H9 (cell line): ENCODE results near the gene LSP1. TPM values are rescaled to one million over a fixed set of nuclear protein-coding genes. Genes with fewer than 3 reads are reported as not detected.

ENCODE experiments used
- DNase-seq: peaks from one replicate; pipeline ENCODE4 v3.0.0-alpha.2; 2017
- H2AFZ ChIP-seq: one replicate; pipeline ENCODE4 v1.6.1; 2013; ENCODE audit warnings: mild to moderate bottlenecking, low read length, control low read depth, moderate library complexity
- H2AK5ac ChIP-seq: 2 replicates; pipeline ENCODE4 v1.6.1; 2013; ENCODE audit warnings: low read length, control low read depth, mixed read lengths; ENCODE audit not compliant: insufficient read length
- H2BK120ac ChIP-seq: one replicate; pipeline ENCODE4 v1.6.1; 2013; ENCODE audit warnings: low read depth, mild to moderate bottlenecking, low read length, control low read depth, inconsistent platforms; ENCODE audit not compliant: poor library complexity, severe bottlenecking
- H2BK12ac ChIP-seq: 2 replicates; pipeline ENCODE4 v1.6.1; 2013; ENCODE audit warnings: low read length, control low read depth, mixed read lengths, low read depth; ENCODE audit not compliant: insufficient read length
- H2BK15ac ChIP-seq: 2 replicates; pipeline ENCODE4 v1.6.1; 2013; ENCODE audit warnings: low read depth, low read length, control low read depth
- H2BK20ac ChIP-seq: one replicate; pipeline ENCODE4 v1.6.1; 2013; ENCODE audit warnings: low read depth, mild to moderate bottlenecking, low read length, control low read depth, inconsistent platforms; ENCODE audit not compliant: poor library complexity, severe bottlenecking
- H2BK5ac ChIP-seq: 2 replicates; pipeline ENCODE4 v1.6.1; 2013; ENCODE audit warnings: low read length, control low read depth, mixed read lengths; ENCODE audit not compliant: insufficient read length
- H3K14ac ChIP-seq: 2 replicates; pipeline ENCODE4 v1.6.1; 2013; ENCODE audit warnings: low read length, control low read depth; ENCODE audit not compliant: insufficient read depth
- H3K18ac ChIP-seq: 2 replicates; pipeline ENCODE4 v1.6.1; 2013; ENCODE audit warnings: low read depth, mild to moderate bottlenecking, mixed read lengths, low read length, control low read depth; ENCODE audit not compliant: insufficient read length
- H3K23ac ChIP-seq: 2 replicates; pipeline ENCODE4 v1.6.1; 2013; ENCODE audit warnings: low read length, control low read depth, mixed read lengths, low read depth; ENCODE audit not compliant: insufficient read length
- H3K23me2 ChIP-seq: 2 replicates; pipeline ENCODE4 v1.6.1; 2013; ENCODE audit warnings: low read depth, mild to moderate bottlenecking, mixed read lengths, low read length, control low read depth; ENCODE audit not compliant: insufficient read length, poor library complexity, severe bottlenecking
- H3K27ac ChIP-seq: 2 replicates; pipeline ENCODE4 v1.5.1; 2013; ENCODE audit warnings: low read length, control low read depth, mixed read lengths, low read depth; ENCODE audit not compliant: insufficient read length
- H3K27me3 ChIP-seq: 2 replicates; pipeline ENCODE4 v1.6.1; 2013; ENCODE audit warnings: low read length, control low read depth, inconsistent platforms; ENCODE audit not compliant: insufficient read depth
- H3K4ac ChIP-seq: 2 replicates; pipeline ENCODE4 v1.6.1; 2013; ENCODE audit warnings: low read depth, mild to moderate bottlenecking, control low read depth, inconsistent platforms, low read length, moderate library complexity
- H3K4me1 ChIP-seq: 2 replicates; pipeline ENCODE4 v1.6.1; 2013; ENCODE audit warnings: low read length, control low read depth, inconsistent platforms; ENCODE audit not compliant: insufficient read depth
- H3K4me2 ChIP-seq: 2 replicates; pipeline ENCODE4 v1.6.1; 2013; ENCODE audit warnings: low read length, control low read depth, mixed read lengths; ENCODE audit not compliant: insufficient read length, insufficient read depth
- H3K56ac ChIP-seq: 2 replicates; pipeline ENCODE4 v1.6.1; 2013; ENCODE audit warnings: low read depth, mild to moderate bottlenecking, mixed read lengths, low read length, control low read depth; ENCODE audit not compliant: insufficient read length
- H3K79me1 ChIP-seq: 2 replicates; pipeline ENCODE4 v1.6.1; 2013; ENCODE audit warnings: low read depth, mild to moderate bottlenecking, moderate library complexity, low read length, control low read depth, inconsistent platforms; ENCODE audit not compliant: insufficient read depth, poor library complexity, severe bottlenecking
- H3K79me2 ChIP-seq: 2 replicates; pipeline ENCODE4 v1.6.1; 2013; ENCODE audit warnings: low read length, control low read depth, inconsistent platforms; ENCODE audit not compliant: insufficient read depth
- H3K9ac ChIP-seq: 2 replicates; pipeline ENCODE4 v1.6.1; 2013; ENCODE audit warnings: low read length, control low read depth, mixed read lengths; ENCODE audit not compliant: insufficient read length; ENCODE audit errors: extremely low read depth
- H3K9me3 ChIP-seq: one replicate; pipeline ENCODE4 v1.6.1; 2013; ENCODE audit warnings: low read depth, low read length, inconsistent platforms; ENCODE audit not compliant: control insufficient read depth
- H3T11ph ChIP-seq: one replicate; pipeline ENCODE4 v1.6.1; 2013; ENCODE audit warnings: mild to moderate bottlenecking, low read length, control low read depth, inconsistent platforms
- H4K20me1 ChIP-seq: one replicate; pipeline ENCODE4 v1.6.1; 2013; ENCODE audit not compliant: control insufficient read depth, insufficient read length, insufficient read depth
- H4K5ac ChIP-seq: 2 replicates; pipeline ENCODE4 v1.6.1; 2013; ENCODE audit warnings: low read depth, mild to moderate bottlenecking, mixed read lengths, low read length, control low read depth; ENCODE audit not compliant: insufficient read length
- H4K8ac ChIP-seq: replicated peaks from 2 replicates; pipeline ENCODE4 v1.6.1; 2013; ENCODE audit warnings: low read length, control low read depth, mixed read lengths, low read depth; ENCODE audit not compliant: insufficient read length
- H4K91ac ChIP-seq: 2 replicates; pipeline ENCODE4 v1.6.1; 2013; ENCODE audit warnings: low read depth, mild to moderate bottlenecking, moderate library complexity, mixed read lengths, low read length, control low read depth; ENCODE audit not compliant: insufficient read length
- H3K27ac Mint-ChIP-seq, 3 experiments: 2 replicates in 2 of 3; 3 replicates in 1 of 3; pipeline ENCODE4 v1.8.0; 2020 to 2021; ENCODE audit warnings: mixed read lengths in 3 of 3, mild to moderate bottlenecking in 1 of 3, moderate library complexity in 1 of 3
- H3K27me3 Mint-ChIP-seq: 2 replicates; pipeline ENCODE4 v1.8.0; 2021; ENCODE audit warnings: low read depth, mild to moderate bottlenecking, moderate library complexity, mixed read lengths
- H3K36me3 Mint-ChIP-seq, 3 experiments: 2 replicates in 2 of 3; 3 replicates in 1 of 3; pipeline ENCODE4 v1.8.0; 2020 to 2021; ENCODE audit warnings: low read depth in 3 of 3, mixed read lengths in 3 of 3; ENCODE audit not compliant: insufficient read depth in 1 of 3
- H3K4me1 Mint-ChIP-seq, 2 experiments: 2 replicates each; pipeline ENCODE4 v1.8.0; 2020; ENCODE audit warnings: mixed read lengths in 2 of 2
- H3K4me3 Mint-ChIP-seq, 2 experiments: 2 replicates in 1 of 2; 3 replicates in 1 of 2; pipeline ENCODE4 v1.8.0; 2020 to 2021; ENCODE audit warnings: mild to moderate bottlenecking in 2 of 2, mixed read lengths in 2 of 2, moderate library complexity in 1 of 2
- H3K9me3 Mint-ChIP-seq, 2 experiments: 2 replicates in 1 of 2; 3 replicates in 1 of 2; pipeline ENCODE4 v1.8.0; 2020; ENCODE audit warnings: mild to moderate bottlenecking in 2 of 2, mixed read lengths in 2 of 2, moderate library complexity in 1 of 2
- CTCF ChIP-seq: fragments of 200-600 bp; sonication (generic); conservative IDR thresholded peaks from 3 replicates; pipeline ENCODE4 v1.8.0; 2021; ENCODE audit warnings: antibody characterized with exemption, mild to moderate bottlenecking
- WGBS: extraction: QIAGEN DNeasy Blood & Tissue Kit; methylation state at CpG from one replicate; pipeline ENCODE4 v1.1.7; 2013; ENCODE audit warnings: missing lambda C conversion rate, low lambda C conversion rate, mixed read lengths; ENCODE audit not compliant: insufficient read length; ENCODE audit errors: extremely low coverage; 5-methylcytosine and 5-hydroxymethylcytosine counted together
- total RNA-seq: library from RNA; stranded (reverse); gene quantifications from 2 replicates; pipeline ENCODE4 v1.2.1, GENCODE V29; 2021

Gene LSP1
- total RNA-seq, 1 experiment from 2014 or later = not detected

- H3K23me2 ChIP-seq = no peaks in the 10 kb centered on the region
- H3K23ac ChIP-seq = no peak overlapping the region
- H3K4me1 Mint-ChIP-seq = peaks cover 2 to 7% of the 10 kb centered on the region in 2 experiments; a peak in 3 of 4 replicates
- H3K27ac Mint-ChIP-seq = peak overlapping the region in 1 of 3 experiments; percentile 89; a peak in 1 of 7 replicates
- no peak overlapping the region for H2BK20ac ChIP-seq
- H3K27me3 ChIP-seq = no peaks in the 10 kb centered on the region
- no peak overlapping the region for H4K8ac ChIP-seq
- no peak overlapping the region for H4K91ac ChIP-seq
- no peak overlapping the region for H2AK5ac ChIP-seq
- H3K4me3 Mint-ChIP-seq = no peak overlapping the region
- H3T11ph ChIP-seq = no peak overlapping the region
- no peaks in the 10 kb centered on the region for H3K4me1 ChIP-seq
- no peaks in the 10 kb centered on the region for H4K20me1 ChIP-seq
- H2BK12ac ChIP-seq = no peak overlapping the region
- H2BK5ac ChIP-seq = no peak overlapping the region
- no peaks in the 10 kb centered on the region for H3K9me3 Mint-ChIP-seq
- no peaks in the 10 kb centered on the region for H3K79me1 ChIP-seq
- peaks cover 24% of the 10 kb centered on the region for H3K27me3 Mint-ChIP-seq
- no peak overlapping the region for H2BK15ac ChIP-seq
- no peak overlapping the region for H2BK120ac ChIP-seq
- no peak overlapping the region for H3K56ac ChIP-seq
- no peak overlapping the region for H3K4me2 ChIP-seq
- H3K9ac ChIP-seq = no peak overlapping the region
- H3K4ac ChIP-seq = no peak overlapping the region
- no peak overlapping the region for H3K18ac ChIP-seq
- no peak for TF ChIP-seq CTCF
- WGBS = no CpG with 5 or more reads among the region's 9 CpGs
- H3K14ac ChIP-seq = no peak overlapping the region; the same call in 1 of the 2 replicates
- no peaks in the 10 kb centered on the region for H3K36me3 Mint-ChIP-seq
- H3K27ac ChIP-seq = no peak overlapping the region
- H2AFZ ChIP-seq = no peak overlapping the region
- no peaks in the 10 kb centered on the region for H3K9me3 ChIP-seq
- DNase-seq = no peak
- no peak overlapping the region for H4K5ac ChIP-seq
- H3K79me2 ChIP-seq = no peaks in the 10 kb centered on the region
These were observed 6.4 kb upstream of the LSP1 start for GRCh38 chr11:1846453-1846932.
